ENCODE measurements around the gene CEBPZOS.

CEBPZOS gene

GRCh38 chr2:37198681-37199065 lies 2.4 kb downstream of the CEBPZOS start:
- TF ChIP-seq CREB1 (IDR thresholded peaks at IDR 0.05; ENCODE audit: low read depth) (no peak), CEBPB (IDR thresholded peaks at IDR 0.05) (no peak)

DNA sequence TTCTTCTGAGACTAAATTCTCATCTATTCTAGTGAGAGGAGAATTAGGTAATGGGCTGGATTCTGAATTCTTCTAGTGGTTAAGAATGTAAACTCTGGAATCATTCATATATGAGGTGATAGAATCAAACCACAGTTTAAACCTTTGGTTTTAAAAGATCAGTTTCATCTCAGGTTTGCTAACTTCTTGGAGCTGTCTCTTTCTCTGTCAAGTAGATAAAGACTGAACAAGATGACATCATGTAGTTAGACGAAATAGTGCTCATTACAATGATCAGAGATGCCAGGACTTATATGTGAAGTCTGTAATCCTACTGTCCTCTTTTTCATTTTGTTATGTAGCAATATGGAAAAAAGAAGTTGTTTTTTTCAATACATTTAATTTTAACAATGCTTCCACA lies 4.9 kb downstream of the CEBPZOS start:
- no peak for TF ChIP-seq NFIC (IDR thresholded peaks at IDR 0.05)
- no peak for TF ChIP-seq RAD21 (IDR thresholded peaks at IDR 0.05; ENCODE audit: low read depth)
- TF ChIP-seq, protein P1, sequence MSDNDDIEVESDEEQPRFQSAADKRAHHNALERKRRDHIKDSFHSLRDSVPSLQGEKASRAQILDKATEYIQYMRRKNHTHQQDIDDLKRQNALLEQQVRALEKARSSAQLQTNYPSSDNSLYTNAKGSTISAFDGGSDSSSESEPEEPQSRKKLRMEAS (IDR thresholded peaks at IDR 0.05): no peak
- TF ChIP-seq, protein P2, sequence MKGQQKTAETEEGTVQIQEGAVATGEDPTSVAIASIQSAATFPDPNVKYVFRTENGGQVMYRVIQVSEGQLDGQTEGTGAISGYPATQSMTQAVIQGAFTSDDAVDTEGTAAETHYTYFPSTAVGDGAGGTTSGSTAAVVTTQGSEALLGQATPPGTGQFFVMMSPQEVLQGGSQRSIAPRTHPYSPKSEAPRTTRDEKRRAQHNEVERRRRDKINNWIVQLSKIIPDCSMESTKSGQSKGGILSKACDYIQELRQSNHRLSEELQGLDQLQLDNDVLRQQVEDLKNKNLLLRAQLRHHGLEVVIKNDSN (IDR thresholded peaks at IDR 0.05): no peak
- no peak for TF ChIP-seq TCF12 (IDR thresholded peaks at IDR 0.05; ENCODE audit: low read depth)
- no peak for TF ChIP-seq CEBPB (IDR thresholded peaks at IDR 0.05)

GRCh38 chr2:37201766-37202165 lies 5.5 kb downstream of the CEBPZOS start:
- no peak for TF ChIP-seq TCF12 (IDR thresholded peaks at IDR 0.05; ENCODE audit: low read depth)
- no peak for TF ChIP-seq ZBTB7A (IDR thresholded peaks at IDR 0.05; ENCODE audit: low read depth)
- no peak for TF ChIP-seq REST (IDR thresholded peaks at IDR 0.05; ENCODE audit: low read depth)
- no peak for TF ChIP-seq EGR1 (IDR thresholded peaks at IDR 0.05)
- TF ChIP-seq, protein P1 (IDR thresholded peaks at IDR 0.05): no peak
- TF ChIP-seq YY1 (IDR thresholded peaks at IDR 0.05; ENCODE audit: low read depth): no peak
- no peak for TF ChIP-seq CREB1 (IDR thresholded peaks at IDR 0.05; ENCODE audit: low read depth)
- TF ChIP-seq EP300 (IDR thresholded peaks at IDR 0.05; ENCODE audit: borderline replicate concordance): no peak
- no peak for TF ChIP-seq FOXM1 (IDR thresholded peaks at IDR 0.05; ENCODE audit: borderline replicate concordance, low read depth)
- no peak for TF ChIP-seq RAD21 (IDR thresholded peaks at IDR 0.05; ENCODE audit: low read depth)
- no peak for TF ChIP-seq TAF1 (IDR thresholded peaks at IDR 0.05; ENCODE audit: low read depth)
- no peak for TF ChIP-seq CEBPB (IDR thresholded peaks at IDR 0.05)
- TF ChIP-seq NFIC (IDR thresholded peaks at IDR 0.05): no peak
- TF ChIP-seq, protein P2 (IDR thresholded peaks at IDR 0.05): no peak
- TF ChIP-seq TEAD4 (IDR thresholded peaks at IDR 0.05): no peak

DNA sequence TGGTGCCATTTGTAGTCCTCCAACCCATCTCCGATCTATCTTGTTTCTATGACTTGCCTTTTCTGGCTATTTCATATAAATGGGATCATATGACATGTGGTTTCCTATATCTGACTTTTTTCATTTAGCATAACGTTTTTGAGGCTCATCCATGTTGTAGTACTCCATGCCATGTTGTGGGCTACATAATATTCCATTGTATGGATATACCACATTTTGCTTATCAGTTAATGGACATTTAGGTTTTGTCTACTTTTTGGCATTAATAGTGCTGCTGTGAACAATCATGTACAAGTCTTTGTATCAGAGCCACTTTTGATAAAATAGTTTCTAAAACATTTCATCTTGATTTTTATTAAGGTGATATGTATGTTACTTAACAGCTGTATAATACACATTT lies 7.4 kb downstream of the CEBPZOS start:
- TF ChIP-seq, protein P1 (IDR thresholded peaks at IDR 0.05): no peak
- TF ChIP-seq, protein P2 (IDR thresholded peaks at IDR 0.05): no peak
- TF ChIP-seq FOXM1 (IDR thresholded peaks at IDR 0.05; ENCODE audit: borderline replicate concordance, low read depth) (no peak), TAF1 (IDR thresholded peaks at IDR 0.05; ENCODE audit: low read depth) (no peak)

DNA sequence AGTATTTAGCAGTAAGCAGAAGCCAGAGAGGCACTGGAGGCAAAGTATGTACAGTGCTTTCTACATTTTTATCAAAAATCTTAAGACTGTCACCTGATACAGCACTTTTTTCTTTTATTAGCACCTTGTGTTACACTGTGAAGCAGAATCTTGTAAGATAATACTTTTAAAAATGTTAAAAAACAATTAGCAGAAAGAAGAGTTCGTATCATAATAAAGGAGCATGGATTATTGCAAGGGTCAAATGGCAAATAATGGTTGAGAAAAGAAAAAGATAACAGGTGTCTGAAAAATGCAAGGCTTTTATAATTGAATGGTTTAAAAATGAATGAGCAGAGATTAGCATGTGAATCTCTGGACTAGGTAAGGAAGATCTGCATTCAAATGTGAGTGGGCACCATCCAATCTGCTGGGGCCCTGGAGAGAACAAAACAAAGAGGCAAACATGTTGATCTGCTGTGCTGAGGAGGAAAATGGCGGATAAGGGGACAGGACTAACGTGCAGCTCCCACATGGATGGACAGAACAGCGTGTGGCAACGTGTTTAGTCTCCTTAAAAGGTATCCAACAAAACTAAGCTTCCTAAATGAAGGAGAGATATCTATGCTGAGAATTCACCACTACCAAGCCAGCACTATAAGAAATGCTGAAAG lies 9.5 kb downstream of the CEBPZOS start:
- TF ChIP-seq TEAD4 (IDR thresholded peaks at IDR 0.05): no peak
- no peak for TF ChIP-seq EP300 (IDR thresholded peaks at IDR 0.05; ENCODE audit: borderline replicate concordance)
- TF ChIP-seq REST (IDR thresholded peaks at IDR 0.05; ENCODE audit: low read depth): no peak
- no peak for TF ChIP-seq TCF12 (IDR thresholded peaks at IDR 0.05; ENCODE audit: low read depth)
- TF ChIP-seq CREB1 (IDR thresholded peaks at IDR 0.05; ENCODE audit: low read depth): no peak
- TF ChIP-seq TAF1 (IDR thresholded peaks at IDR 0.05; ENCODE audit: low read depth): no peak
- TF ChIP-seq, protein P1 (IDR thresholded peaks at IDR 0.05): no peak
- TF ChIP-seq, protein P2 (IDR thresholded peaks at IDR 0.05): no peak
- no peak for TF ChIP-seq ZBTB7A (IDR thresholded peaks at IDR 0.05; ENCODE audit: low read depth)
- TF ChIP-seq CEBPB (IDR thresholded peaks at IDR 0.05): no peak
- TF ChIP-seq YY1 (IDR thresholded peaks at IDR 0.05; ENCODE audit: low read depth): no peak
- TF ChIP-seq EGR1 (IDR thresholded peaks at IDR 0.05): no peak
- no peak for TF ChIP-seq NFIC (IDR thresholded peaks at IDR 0.05)
- TF ChIP-seq FOXM1 (IDR thresholded peaks at IDR 0.05; ENCODE audit: borderline replicate concordance, low read depth): no peak
- no peak for TF ChIP-seq RAD21 (IDR thresholded peaks at IDR 0.05; ENCODE audit: low read depth)

All from Ishikawa (cell line).